OCI-LY3 (cell line): Measurements from ENCODE around the gene FNDC5.

Source experiments
- CTCF ChIP-seq: fragments of 200-600, 300-600 bp; sonication (generic); IDR thresholded peaks from 2 replicates; pipeline ENCODE4 v1.5.1; 2014; ENCODE audit warnings: antibody characterized with exemption, low read length, low read depth
- EZH2phosphoT487 ChIP-seq: fragments of 200-600 bp; shearing (Covaris generic); IDR thresholded peaks from 2 replicates; pipeline ENCODE4 v1.6.1; 2018; ENCODE audit warnings: antibody characterized with exemption, mixed run types, low read depth

- TF ChIP-seq CTCF (no peak), EZH2phosphoT487 (no peak)
These were observed 8.6 kb downstream of the FNDC5 start for GRCh38 chr1:32861904-32862695.
